Chondrocyte (in vitro differentiated cells): ENCODE data around the gene CCR6. TPM values are rescaled to one million over a fixed set of nuclear protein-coding genes. Genes with fewer than 3 reads are reported as not detected.

ENCODE experiments used
- DNase-seq: peaks from one replicate; pipeline ENCODE4 v3.0.0; 2021; ENCODE audit warnings: mixed read lengths, low spot score
- H3K27ac Mint-ChIP-seq: one replicate; pipeline ENCODE4 v1.8.0; 2021; ENCODE audit warnings: mild to moderate bottlenecking, moderate library complexity, mixed read lengths; ENCODE audit not compliant: unreplicated experiment
- H3K27me3 Mint-ChIP-seq: 2 replicates; pipeline ENCODE4 v1.8.0; 2021; ENCODE audit warnings: low read depth, mixed read lengths
- H3K36me3 Mint-ChIP-seq: 2 replicates; pipeline ENCODE4 v1.8.0; 2021; ENCODE audit warnings: low read depth, mixed read lengths
- H3K4me1 Mint-ChIP-seq: 2 replicates; pipeline ENCODE4 v1.8.0; 2021; ENCODE audit warnings: low read depth, mild to moderate bottlenecking, mixed read lengths
- H3K4me3 Mint-ChIP-seq: one replicate; pipeline ENCODE4 v1.8.0; 2021; ENCODE audit warnings: mild to moderate bottlenecking, moderate library complexity, mixed read lengths; ENCODE audit not compliant: unreplicated experiment
- H3K9me3 Mint-ChIP-seq: 2 replicates; pipeline ENCODE4 v1.8.0; 2021; ENCODE audit warnings: low read depth, mixed read lengths
- total RNA-seq: library from RNA; stranded (reverse); gene quantifications from 3 replicates; pipeline ENCODE4 v1.2.1, GENCODE V29; 2021
- TF ChIP-seq, protein P1 (sequence below): fragments of 200-600 bp; sonication (generic); IDR thresholded peaks from 2 replicates; pipeline ENCODE4 v1.5.0; 2021; ENCODE audit warnings: antibody characterized with exemption, mild to moderate bottlenecking, moderate library complexity

Gene CCR6
- total RNA-seq, 1 donor from 2014 or later, result not detected

DNA sequence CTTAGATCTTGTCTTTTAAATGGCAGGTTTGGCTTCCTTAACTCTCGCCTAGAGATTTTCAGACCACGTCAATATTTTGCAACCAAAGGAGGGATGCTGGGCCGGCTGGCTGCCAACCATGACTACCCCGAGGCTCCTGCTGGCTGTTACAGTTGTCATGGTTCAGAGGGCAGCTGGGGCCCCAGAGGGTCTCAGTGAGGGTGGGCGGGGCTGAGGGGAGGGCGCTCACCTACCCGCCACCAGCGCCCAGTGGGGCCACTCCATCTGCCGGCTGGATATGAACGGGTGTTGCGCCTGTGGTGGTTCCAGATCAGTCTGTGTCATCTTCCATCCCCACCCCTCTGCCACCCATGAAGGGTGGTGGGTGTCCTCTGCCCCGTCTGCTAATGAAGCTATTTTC lies 22.6 kb downstream of the CCR6 start:
- no peak for DNase-seq
- Mint-ChIP-seq H3K9me3 (peaks cover 5% of the 10 kb centered on the region), H3K27me3 (peaks cover 38% of the 10 kb centered on the region), H3K4me3 (no peak overlapping the region), H3K27ac (no peak overlapping the region), H3K36me3 (peaks cover 3% of the 10 kb centered on the region), H3K4me1 (peaks cover 10% of the 10 kb centered on the region)
- TF ChIP-seq, protein P1, sequence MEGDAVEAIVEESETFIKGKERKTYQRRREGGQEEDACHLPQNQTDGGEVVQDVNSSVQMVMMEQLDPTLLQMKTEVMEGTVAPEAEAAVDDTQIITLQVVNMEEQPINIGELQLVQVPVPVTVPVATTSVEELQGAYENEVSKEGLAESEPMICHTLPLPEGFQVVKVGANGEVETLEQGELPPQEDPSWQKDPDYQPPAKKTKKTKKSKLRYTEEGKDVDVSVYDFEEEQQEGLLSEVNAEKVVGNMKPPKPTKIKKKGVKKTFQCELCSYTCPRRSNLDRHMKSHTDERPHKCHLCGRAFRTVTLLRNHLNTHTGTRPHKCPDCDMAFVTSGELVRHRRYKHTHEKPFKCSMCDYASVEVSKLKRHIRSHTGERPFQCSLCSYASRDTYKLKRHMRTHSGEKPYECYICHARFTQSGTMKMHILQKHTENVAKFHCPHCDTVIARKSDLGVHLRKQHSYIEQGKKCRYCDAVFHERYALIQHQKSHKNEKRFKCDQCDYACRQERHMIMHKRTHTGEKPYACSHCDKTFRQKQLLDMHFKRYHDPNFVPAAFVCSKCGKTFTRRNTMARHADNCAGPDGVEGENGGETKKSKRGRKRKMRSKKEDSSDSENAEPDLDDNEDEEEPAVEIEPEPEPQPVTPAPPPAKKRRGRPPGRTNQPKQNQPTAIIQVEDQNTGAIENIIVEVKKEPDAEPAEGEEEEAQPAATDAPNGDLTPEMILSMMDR, result no peak

DNA sequence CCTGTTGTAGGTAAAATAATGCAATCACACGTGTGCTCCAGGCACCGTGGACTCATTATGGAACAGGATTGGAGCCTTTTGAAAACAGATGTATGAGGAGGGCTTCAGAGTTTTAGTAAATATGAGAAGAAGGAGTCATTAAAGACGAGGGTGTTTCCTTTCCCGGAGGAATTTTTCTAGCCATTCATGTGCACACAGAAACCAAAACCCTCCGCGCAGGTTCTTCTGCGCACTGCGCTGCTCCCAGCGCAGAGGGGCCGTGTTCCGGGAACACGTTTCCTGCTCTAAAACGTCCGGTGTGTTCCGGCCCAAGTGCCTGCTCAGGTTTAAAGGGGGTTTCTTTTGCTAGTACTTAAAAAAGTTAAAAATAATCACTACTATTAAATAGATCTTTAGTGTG lies 23.2 kb downstream of the CCR6 start:
- DNase-seq, result no peak
- Mint-ChIP-seq H3K27me3 (peaks cover 33% of the 10 kb centered on the region), H3K9me3 (peaks cover 5% of the 10 kb centered on the region), H3K4me3 (no peak overlapping the region), H3K36me3 (peaks cover 3% of the 10 kb centered on the region), H3K4me1 (peaks cover 10% of the 10 kb centered on the region), H3K27ac (no peak overlapping the region)
- TF ChIP-seq, protein P1, result no peak

DNA sequence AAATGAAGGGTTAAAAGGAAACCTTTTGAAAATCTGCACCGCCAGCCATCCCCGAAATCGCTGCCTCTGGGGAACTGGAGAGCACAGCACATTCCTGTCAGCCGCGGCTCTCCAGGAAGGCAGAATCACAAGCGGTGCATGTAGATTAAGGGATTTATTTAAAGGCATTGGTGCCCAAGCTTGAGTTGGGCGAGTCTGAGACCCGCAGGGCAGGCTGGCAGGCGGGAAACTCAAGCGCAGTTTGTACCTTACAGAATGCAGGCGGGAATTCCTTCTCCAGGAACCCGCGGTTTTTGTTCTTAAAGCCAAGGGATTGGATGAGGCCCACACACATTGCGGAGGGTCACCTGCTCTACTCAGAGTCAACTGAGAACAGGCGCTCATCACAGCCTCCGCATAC lies 24.1 kb downstream of the CCR6 start:
- no peak for DNase-seq
- H3K4me1 Mint-ChIP-seq, result peaks cover 10% of the 10 kb centered on the region
- peaks cover 5% of the 10 kb centered on the region for H3K9me3 Mint-ChIP-seq
- no peak overlapping the region for H3K4me3 Mint-ChIP-seq
- no peak overlapping the region for H3K27ac Mint-ChIP-seq
- H3K27me3 Mint-ChIP-seq, result peaks cover 30% of the 10 kb centered on the region
- TF ChIP-seq, protein P1, result no peak
- H3K36me3 Mint-ChIP-seq, result peaks cover 3% of the 10 kb centered on the region

DNA sequence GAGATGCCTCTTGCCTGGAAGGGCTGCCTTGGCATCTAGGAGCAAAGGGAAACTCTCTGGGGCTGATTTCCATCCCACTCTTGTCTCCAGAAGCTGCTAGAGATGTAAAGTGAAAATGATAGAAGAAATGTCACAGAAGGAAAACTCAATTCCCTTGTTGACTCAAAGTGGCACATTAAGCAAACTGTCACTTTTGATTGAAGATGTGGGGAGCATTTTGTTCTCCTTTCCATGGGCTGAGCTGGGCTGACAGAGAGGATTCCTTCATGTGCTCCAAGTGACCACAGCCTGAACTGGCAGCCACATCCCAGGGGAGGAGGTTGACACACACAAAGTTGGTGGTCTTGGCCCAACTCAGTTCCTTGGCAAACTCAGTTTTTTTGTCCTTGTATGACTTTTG lies 25.1 kb downstream of the CCR6 start:
- Mint-ChIP-seq H3K27me3 (peaks cover 23% of the 10 kb centered on the region), H3K9me3 (peaks cover 5% of the 10 kb centered on the region), H3K27ac (no peak overlapping the region), H3K4me1 (peaks cover 14% of the 10 kb centered on the region), H3K4me3 (no peak overlapping the region), H3K36me3 (peaks cover 3% of the 10 kb centered on the region)
- TF ChIP-seq, protein P1, result no peak
- no peak for DNase-seq

DNA sequence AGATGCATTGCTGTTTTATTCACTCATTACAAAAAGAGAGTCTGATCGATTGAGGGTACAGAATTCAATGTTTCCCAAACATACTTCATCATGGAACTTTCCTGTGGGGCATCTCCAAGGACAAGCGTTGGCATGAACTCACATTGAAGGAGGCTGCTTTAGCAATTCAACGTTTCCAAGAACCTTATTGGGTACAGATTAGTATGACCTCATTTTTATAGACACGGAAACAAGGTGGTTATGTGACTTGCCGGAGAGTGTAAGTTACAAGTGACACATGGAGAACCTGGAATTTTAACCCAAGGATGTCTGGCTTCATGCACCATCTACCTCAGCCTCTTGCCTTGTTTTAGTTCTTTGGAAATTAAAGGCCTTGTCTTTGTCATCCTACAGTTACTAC lies 26.1 kb downstream of the CCR6 start:
- Mint-ChIP-seq H3K27ac (no peak overlapping the region), H3K4me3 (no peak overlapping the region), H3K36me3 (peaks cover 3% of the 10 kb centered on the region), H3K4me1 (peaks cover 21% of the 10 kb centered on the region), H3K27me3 (peaks cover 16% of the 10 kb centered on the region), H3K9me3 (peaks cover 5% of the 10 kb centered on the region)
- TF ChIP-seq, protein P1, result no peak
- no peak for DNase-seq
